Measurements from ENCODE around the gene NCMAP.

The NCMAP gene

GRCh38 chr1:24570265-24571125 is 14.6 kb downstream of the NCMAP start:
- no peak for DNase-seq (ENCODE audit: low read depth in 2 of 2)

- no peak for DNase-seq (ENCODE audit: low read depth in 2 of 2)
These were observed 16.4 kb downstream of the NCMAP start for GRCh38 chr1:24572301-24572700.

GRCh38 chr1:24575905-24576587 is 20.2 kb downstream of the NCMAP start:
- DNase-seq (ENCODE audit: low read depth in 2 of 2), result no peak

GRCh38 chr1:24578846-24579245 is 23.0 kb downstream of the NCMAP start:
- no peak for DNase-seq (ENCODE audit: low read depth in 2 of 2)

GRCh38 chr1:24580756-24581155 is 24.9 kb downstream of the NCMAP start:
- DNase-seq (ENCODE audit: low read depth in 2 of 2), result no peak

GRCh38 chr1:24584171-24584647 is 28.3 kb downstream of the NCMAP start:
- peak in 1 of 2 donors; percentile 1 for DNase-seq (ENCODE audit: low read depth in 2 of 2)

GRCh38 chr1:24586119-24586518 is 30.2 kb downstream of the NCMAP start:
- DNase-seq (ENCODE audit: low read depth in 2 of 2), result no peak

GRCh38 chr1:24586970-24587820 is 31.3 kb downstream of the NCMAP start:
- peak in 1 of 2 donors; percentile 19 for DNase-seq (ENCODE audit: low read depth in 2 of 2)

- no peak for DNase-seq (ENCODE audit: low read depth in 2 of 2)
These were observed 32.7 kb downstream of the NCMAP start for GRCh38 chr1:24588573-24588972.

GRCh38 chr1:24589200-24589599 is 33.3 kb downstream of the NCMAP start:
- DNase-seq (ENCODE audit: low read depth in 2 of 2), result no peak

GRCh38 chr1:24591781-24592180 is 35.9 kb downstream of the NCMAP start:
- no peak for DNase-seq (ENCODE audit: low read depth in 2 of 2)

GRCh38 chr1:24594328-24594598 is 38.4 kb downstream of the NCMAP start:
- DNase-seq (ENCODE audit: low read depth in 2 of 2), result no peak

- no peak for DNase-seq (ENCODE audit: low read depth in 2 of 2)
These were observed 40.6 kb downstream of the NCMAP start for GRCh38 chr1:24596401-24596880.

- DNase-seq (ENCODE audit: low read depth in 2 of 2), result no peak
These were observed 43.4 kb downstream of the NCMAP start for GRCh38 chr1:24599265-24599664.

- DNase-seq (ENCODE audit: low read depth in 2 of 2), result no peak
These were observed 44.7 kb downstream of the NCMAP start for GRCh38 chr1:24600551-24600950.

GRCh38 chr1:24605534-24606295 is 49.8 kb downstream of the NCMAP start:
- no peak for DNase-seq (ENCODE audit: low read depth in 2 of 2)

- no peak for DNase-seq (ENCODE audit: low read depth in 2 of 2)
These were observed 50.4 kb downstream of the NCMAP start for GRCh38 chr1:24606296-24606605.

- no peak for DNase-seq (ENCODE audit: low read depth in 2 of 2)
These were observed 50.7 kb downstream of the NCMAP start for GRCh38 chr1:24606621-24607020.

- no peak for DNase-seq (ENCODE audit: low read depth in 2 of 2)
These were observed 54.1 kb downstream of the NCMAP start for GRCh38 chr1:24609949-24610517.

- no peak for DNase-seq (ENCODE audit: low read depth in 2 of 2)
These were observed 63.5 kb downstream of the NCMAP start for GRCh38 chr1:24619376-24619775.

GRCh38 chr1:24620678-24621077 is 64.8 kb downstream of the NCMAP start:
- DNase-seq (ENCODE audit: low read depth in 2 of 2), result no peak
